Brain microvascular endothelial cell (primary cell): ENCODE data around the gene WDR72.

Source experiments
- DNase-seq: peaks from one replicate; pipeline ENCODE4 v3.0.0-alpha.2; 2020
- H3K27ac ChIP-seq: fragments of 250-450 bp; sonication (Bioruptor Pico); 2 replicates; pipeline ENCODE4 v1.5.1; 2020; ENCODE audit warnings: mild to moderate bottlenecking, moderate library complexity
- H3K27me3 ChIP-seq: fragments of 250-450 bp; sonication (Bioruptor Pico); replicated peaks from 2 replicates; pipeline ENCODE4 v1.5.1; 2020; ENCODE audit warnings: mild to moderate bottlenecking
- H3K36me3 ChIP-seq: fragments of 250-450 bp; sonication (Bioruptor Pico); replicated peaks from 2 replicates; pipeline ENCODE4 v1.5.1; 2020; ENCODE audit warnings: mild to moderate bottlenecking
- H3K4me3 ChIP-seq: 2 replicates; pipeline ENCODE4 v1.5.1; 2011; ENCODE audit warnings: low read depth, mild to moderate bottlenecking, control low read depth, low read length, moderate library complexity
- CTCF ChIP-seq: IDR thresholded peaks from 2 replicates; pipeline ENCODE4 v1.5.1; 2011; ENCODE audit warnings: low read depth, mild to moderate bottlenecking, moderate library complexity, low read length, control low read depth, inconsistent platforms; ENCODE audit errors: missing control alignments
- in situ Hi-C: cut with HindIII; loops from 2 replicates; pipeline ENCODE4 v1.10.0; 2017; ENCODE audit warnings: low sequenced_read_pairs, low pct_ligation_motif_present

WDR72 gene

GRCh38 chr15:53536479-53537120 is 222.9 kb downstream of the WDR72 start:
- Histone ChIP-seq H3K27ac (no peak overlapping the region), H3K4me3 (no peak overlapping the region), H3K36me3 (no peaks in the 10 kb centered on the region), H3K27me3 (no peaks in the 10 kb centered on the region)
- no peak for TF ChIP-seq CTCF
- in situ Hi-C loops = no loop called here
- no peak for DNase-seq

GRCh38 chr15:53535886-53536285 is 223.6 kb downstream of the WDR72 start:
- no peak for TF ChIP-seq CTCF
- in situ Hi-C loops = no loop called here
- H3K27ac ChIP-seq = no peak overlapping the region
- H3K4me3 ChIP-seq = no peak overlapping the region
- no peak for DNase-seq
- no peaks in the 10 kb centered on the region for H3K36me3 ChIP-seq
- no peaks in the 10 kb centered on the region for H3K27me3 ChIP-seq

GRCh38 chr15:53534105-53534839 is 225.2 kb downstream of the WDR72 start:
- Histone ChIP-seq H3K4me3 (no peak overlapping the region), H3K27ac (no peak overlapping the region), H3K36me3 (no peaks in the 10 kb centered on the region), H3K27me3 (no peaks in the 10 kb centered on the region)
- in situ Hi-C loops = no loop called here
- no peak for TF ChIP-seq CTCF
- DNase-seq = no peak

GRCh38 chr15:53530761-53531160 is 228.7 kb downstream of the WDR72 start:
- DNase-seq = no peak
- no peak for TF ChIP-seq CTCF
- no peak overlapping the region for H3K4me3 ChIP-seq
- H3K27ac ChIP-seq = no peak overlapping the region
- H3K27me3 ChIP-seq = no peaks in the 10 kb centered on the region
- in situ Hi-C loops = no loop called here
- no peaks in the 10 kb centered on the region for H3K36me3 ChIP-seq

GRCh38 chr15:53527996-53528395 is 231.5 kb downstream of the WDR72 start:
- DNase-seq = no peak
- H3K4me3 ChIP-seq = no peak overlapping the region
- H3K36me3 ChIP-seq = no peaks in the 10 kb centered on the region
- no peaks in the 10 kb centered on the region for H3K27me3 ChIP-seq
- TF ChIP-seq CTCF = no peak
- no peak overlapping the region for H3K27ac ChIP-seq
- in situ Hi-C loops = no loop called here
